GM21447 (cell line): Measurements from ENCODE around the gene PWWP2A.
"Not testable (repeated sequence)": the region's sequence is repeated elsewhere in the genome, so short reads cannot be mapped to it uniquely, and the experiment has no call there.

Experiments used
- ATAC-seq: cut with Tn5 transposase; IDR thresholded peaks from one replicate; pipeline ENCODE4 v1.9.1; 2021; ENCODE audit not compliant: unreplicated experiment

The PWWP2A gene

GRCh38 chr5:160079753-160080152, 39.5 kb downstream of the PWWP2A start:
- ATAC-seq: no peak

GRCh38 chr5:160076997-160077396, 42.3 kb downstream of the PWWP2A start:
- ATAC-seq: no peak

DNA sequence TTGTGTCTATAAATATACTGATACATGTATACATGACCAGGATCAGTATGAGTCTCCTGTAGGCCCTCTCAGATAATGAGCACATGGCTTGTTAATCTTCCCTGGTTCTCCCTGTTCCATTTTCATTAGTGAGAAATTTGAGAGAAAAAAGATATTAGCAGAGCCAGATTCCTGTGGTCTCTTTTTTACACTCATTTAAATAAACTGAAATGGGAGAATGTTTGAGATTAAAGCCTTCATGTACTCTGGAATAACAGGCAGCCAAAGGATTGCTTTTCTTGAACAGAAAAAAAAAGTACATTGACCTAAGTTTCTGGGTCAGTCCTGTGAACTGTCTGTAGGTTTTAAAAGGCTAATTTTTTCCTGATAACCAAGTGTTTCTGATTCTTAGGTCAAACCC, 44.2 kb downstream of the PWWP2A start:
- ATAC-seq: no peak

GRCh38 chr5:160071916-160072315, 47.3 kb downstream of the PWWP2A start:
- no peak for ATAC-seq

DNA sequence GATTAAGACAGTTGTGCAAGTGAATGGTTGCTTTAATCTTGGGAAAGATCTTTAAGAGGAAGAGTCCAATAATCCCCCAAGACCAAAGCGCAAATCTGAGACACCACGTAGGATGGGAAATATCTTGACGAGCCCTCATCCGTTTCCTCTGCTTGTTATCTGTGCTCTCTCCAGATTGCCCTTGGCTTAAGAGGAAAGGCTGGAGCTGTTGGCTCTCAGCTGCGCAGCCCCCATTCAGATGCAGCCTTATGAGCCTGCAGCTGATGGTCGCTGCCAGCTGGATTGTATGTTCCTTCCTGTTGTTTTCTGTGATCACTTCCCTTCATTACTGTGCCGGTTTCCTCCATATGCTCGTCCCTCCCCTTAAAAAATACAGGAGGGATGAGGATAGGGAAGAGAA, 47.7 kb downstream of the PWWP2A start:
- no peak for ATAC-seq

- ATAC-seq: not testable (repeated sequence)
Measured at GRCh38 chr5:160069120-160069519, 50.1 kb downstream of the PWWP2A start.

GRCh38 chr5:160064995-160065614, 54.1 kb downstream of the PWWP2A start:
- ATAC-seq: no peak

DNA sequence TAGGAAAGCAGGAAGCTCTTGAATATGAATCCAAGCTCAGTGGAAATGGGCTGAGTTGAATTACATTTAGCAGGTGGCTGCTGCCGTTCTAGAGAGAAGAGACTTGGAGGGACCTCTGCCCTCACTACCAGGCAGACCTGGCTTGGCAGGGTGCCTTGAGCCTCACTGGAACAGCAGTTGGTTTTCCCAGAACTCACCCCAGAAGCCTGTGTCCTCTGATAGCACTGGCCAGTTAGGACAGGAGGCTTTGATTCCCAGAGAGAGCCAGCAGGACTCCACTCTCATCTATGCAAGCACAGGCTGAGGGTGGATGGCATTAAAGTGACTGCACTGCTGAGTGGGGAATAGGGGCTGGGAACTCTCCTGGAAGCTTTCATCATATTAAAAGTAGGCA, 54.8 kb downstream of the PWWP2A start:
- ATAC-seq: no peak

DNA sequence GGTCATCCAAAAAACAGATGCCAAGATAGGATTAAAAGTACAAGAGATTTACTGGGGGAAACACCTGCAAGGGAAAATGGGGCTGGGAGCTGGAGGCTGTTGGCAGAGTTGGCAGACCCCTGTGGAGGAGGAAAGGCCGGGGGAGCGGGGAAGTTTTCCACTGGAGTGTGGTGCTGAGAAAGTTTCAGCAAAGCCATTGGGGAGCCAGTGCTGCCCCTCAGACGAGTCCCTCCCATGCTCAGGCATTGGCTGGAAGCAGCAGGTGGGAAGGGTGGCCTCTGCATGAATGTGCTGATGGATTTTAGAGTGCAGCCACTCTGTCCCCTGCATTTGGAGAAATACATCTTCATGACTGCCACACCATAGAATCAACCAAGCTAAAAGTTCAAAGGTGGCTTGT, 57.5 kb downstream of the PWWP2A start:
- ATAC-seq: no peak

- no peak for ATAC-seq
Measured at GRCh38 chr5:160060001-160060400, 59.2 kb downstream of the PWWP2A start.

GRCh38 chr5:160057256-160057655, 62.0 kb downstream of the PWWP2A start:
- ATAC-seq: no peak

- no peak for ATAC-seq
Measured at GRCh38 chr5:160054831-160055230, 64.4 kb downstream of the PWWP2A start.

DNA sequence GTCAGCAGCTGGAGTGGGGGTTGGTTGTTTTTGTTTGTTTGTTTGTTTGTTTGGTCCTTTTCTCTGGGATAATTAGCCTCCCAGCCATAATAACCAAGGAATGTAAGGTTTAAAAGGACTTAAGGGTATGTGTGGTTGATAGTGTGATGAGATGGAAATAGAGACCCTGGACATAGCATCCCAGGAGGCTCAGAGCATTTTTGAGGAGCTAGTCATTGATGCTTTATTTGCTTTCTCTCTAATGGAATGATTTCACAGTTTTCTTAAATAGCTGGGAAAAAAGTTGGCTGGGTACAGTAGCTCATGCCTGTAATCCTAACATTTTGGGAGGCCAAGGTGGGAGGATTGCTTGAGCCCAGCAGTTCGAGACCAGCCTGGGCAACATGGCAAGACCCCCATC, 65.2 kb downstream of the PWWP2A start:
- no peak for ATAC-seq

DNA sequence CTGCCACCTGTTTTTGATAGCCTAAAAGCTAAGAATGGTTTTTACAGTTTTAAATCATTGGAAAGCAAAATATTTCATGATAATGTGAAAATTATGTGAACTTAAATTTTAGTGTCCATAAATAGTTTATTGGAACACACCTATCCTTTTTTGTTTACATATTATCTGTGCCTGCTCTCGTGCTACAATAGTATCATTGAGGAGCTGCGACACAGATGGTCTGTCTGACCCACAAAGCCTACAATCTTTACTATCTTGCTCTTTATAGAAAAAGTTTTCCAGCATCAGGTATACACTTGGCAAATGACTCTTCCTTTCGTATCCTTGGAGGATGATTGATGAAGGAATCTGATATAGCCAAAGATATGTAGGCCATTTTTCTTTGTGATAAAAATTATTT, 70.2 kb downstream of the PWWP2A start:
- no peak for ATAC-seq

GRCh38 chr5:160048131-160048530, 71.1 kb downstream of the PWWP2A start:
- ATAC-seq: no peak

DNA sequence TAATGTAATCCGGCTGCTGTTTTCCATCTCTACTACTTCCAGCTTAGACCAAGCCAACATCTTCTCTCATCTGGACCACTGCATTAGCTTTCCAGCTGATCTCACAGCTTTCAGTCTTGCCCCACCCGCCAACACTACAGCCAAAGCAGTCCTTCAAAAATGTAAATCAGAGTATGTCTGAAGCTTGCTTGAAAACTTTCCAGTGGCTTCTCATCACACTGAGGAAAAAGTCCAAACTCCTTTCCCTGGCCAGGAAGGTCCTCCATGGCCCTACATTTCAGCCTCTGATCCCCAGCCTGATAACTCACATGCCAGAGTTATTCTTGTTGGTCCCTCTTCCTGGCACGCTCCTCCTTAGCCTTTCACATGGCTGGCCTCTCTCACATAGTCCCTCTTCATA, 71.8 kb downstream of the PWWP2A start:
- no peak for ATAC-seq

DNA sequence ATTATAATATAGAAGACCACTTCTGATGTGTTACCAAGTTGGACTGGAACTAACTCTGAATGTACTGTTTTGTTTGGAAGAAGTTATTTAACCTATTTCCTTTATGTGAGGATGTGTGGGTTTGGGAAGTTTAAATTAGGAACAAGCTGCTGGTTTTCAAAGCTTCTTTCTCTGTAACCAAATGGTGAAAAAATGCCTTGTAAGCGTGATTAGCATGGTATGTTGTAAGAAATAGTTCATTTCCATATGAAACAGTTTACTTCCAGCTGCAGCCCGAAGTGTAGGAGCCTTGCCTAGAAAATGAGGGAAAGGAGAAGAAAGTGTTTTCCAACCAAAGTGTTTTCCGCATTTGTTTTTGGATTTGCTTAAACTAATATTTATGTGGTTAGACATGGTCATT, 74.3 kb downstream of the PWWP2A start:
- ATAC-seq: no peak

GRCh38 chr5:160044391-160044804, 74.9 kb downstream of the PWWP2A start:
- no peak for ATAC-seq

GRCh38 chr5:160042671-160043070, 76.6 kb downstream of the PWWP2A start:
- ATAC-seq: no peak
